ENCODE data around the gene GMPPB. TPM values are rescaled to one million over a fixed set of nuclear protein-coding genes. Genes with fewer than 3 reads are reported as not detected.

GMPPB gene
- total RNA-seq, 4 donors from 2014 or later, result 15.6 to 31.7 (median 27.3) TPM

DNA sequence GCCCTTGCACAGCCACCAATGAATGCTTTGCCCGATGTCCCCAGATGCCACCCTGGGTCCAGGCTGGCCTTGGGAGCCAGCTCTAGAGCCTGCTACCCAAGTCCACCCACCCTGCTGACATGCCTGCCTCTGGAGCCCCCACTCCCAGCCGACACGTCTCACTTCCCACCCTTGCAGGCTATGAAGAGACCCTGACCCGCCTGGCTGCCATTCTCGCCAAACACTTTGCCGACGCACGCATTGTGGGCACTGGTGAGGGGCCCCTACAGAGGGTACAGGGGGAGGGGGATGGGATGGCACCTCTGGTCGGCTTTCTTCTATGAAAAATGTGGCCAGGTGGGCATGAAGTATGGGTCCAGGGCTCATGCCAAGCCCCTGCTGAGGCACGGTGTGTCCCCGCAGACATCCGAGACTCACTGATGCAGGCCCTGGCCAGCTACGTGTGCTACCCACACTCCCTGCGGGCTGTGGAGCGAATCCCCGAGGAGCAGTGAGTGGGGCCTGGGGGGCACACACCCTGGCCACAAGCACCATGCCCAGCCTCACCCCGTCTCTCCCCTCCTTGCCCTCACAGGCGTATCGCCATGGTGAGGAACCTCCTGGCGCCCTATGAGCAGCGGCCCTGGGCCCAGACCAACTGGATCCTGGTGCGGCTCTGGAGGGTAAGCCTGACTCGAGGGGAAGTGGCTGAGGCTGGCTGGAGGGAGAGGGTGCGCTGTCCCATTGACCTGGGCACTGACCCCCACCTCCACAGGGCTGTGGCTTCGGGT, 10.2 kb downstream of the GMPPB start:
- DNase-seq (ENCODE audit: low spot score) (no peak), ATAC-seq (ENCODE audit: low FRiP score) (no peak)

DNA sequence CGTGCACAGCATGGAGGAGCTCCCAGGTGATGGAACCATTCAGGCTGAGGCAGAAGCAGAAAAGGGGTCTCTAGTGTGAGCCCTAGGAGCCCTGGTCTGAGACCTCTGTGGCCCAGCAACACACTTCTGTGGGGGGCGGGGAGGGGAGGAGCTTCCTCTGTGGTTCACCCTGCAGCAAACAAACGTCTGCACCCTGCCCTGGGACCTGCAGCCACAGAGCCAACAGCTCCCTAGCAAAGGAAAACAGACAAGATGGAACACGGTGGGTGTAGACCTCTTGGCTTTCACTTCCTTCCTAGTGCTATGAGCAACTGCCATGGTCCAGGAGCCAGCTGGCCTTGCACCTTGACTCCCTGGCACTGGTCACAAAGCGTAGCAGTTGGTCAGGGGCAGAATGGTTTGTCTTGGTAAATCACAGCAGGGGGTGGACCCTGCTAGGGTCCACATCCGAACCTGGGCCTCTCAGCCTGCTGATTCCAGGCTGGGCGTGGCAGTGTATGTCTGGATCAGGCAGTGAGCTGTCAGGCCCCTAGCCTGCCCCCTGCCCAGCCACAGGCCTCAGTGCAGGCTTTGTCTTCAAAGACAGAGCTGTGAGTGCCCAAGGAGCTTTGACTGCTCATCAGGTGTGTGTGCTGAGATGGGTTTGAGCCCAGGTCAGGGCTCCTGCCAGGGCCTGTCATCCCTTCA, 11.0 kb downstream of the GMPPB start:
- TF ChIP-seq, protein P1, sequence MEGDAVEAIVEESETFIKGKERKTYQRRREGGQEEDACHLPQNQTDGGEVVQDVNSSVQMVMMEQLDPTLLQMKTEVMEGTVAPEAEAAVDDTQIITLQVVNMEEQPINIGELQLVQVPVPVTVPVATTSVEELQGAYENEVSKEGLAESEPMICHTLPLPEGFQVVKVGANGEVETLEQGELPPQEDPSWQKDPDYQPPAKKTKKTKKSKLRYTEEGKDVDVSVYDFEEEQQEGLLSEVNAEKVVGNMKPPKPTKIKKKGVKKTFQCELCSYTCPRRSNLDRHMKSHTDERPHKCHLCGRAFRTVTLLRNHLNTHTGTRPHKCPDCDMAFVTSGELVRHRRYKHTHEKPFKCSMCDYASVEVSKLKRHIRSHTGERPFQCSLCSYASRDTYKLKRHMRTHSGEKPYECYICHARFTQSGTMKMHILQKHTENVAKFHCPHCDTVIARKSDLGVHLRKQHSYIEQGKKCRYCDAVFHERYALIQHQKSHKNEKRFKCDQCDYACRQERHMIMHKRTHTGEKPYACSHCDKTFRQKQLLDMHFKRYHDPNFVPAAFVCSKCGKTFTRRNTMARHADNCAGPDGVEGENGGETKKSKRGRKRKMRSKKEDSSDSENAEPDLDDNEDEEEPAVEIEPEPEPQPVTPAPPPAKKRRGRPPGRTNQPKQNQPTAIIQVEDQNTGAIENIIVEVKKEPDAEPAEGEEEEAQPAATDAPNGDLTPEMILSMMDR (IDR thresholded peaks at IDR 0.05), result no peak
- DNase-seq (ENCODE audit: low spot score) (no peak), ATAC-seq (ENCODE audit: low FRiP score) (no peak)

More for the DNA sequence above, 10.2 kb downstream of the GMPPB start:
- TF ChIP-seq, protein P1 (IDR thresholded peaks at IDR 0.05), result no peak

DNA sequence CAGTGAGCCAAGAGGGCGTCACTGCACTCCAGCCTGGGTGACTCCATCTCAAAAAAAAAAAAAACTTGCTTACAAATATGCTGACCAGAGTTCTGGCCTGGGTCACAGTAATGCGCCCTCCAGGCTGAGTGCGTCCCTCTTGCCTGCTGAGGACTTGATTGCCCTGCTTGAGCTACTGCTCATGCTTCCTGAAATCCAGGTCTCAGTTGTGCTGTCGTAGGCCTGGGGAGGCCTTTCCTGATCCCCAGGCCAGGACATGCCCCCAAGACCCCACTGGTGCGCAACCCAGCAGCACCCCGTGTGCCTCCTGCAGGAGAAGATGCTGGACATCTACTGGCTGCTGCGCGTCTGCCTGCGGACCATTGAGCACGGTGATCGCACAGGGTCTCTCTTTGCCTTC, 11.6 kb downstream of the GMPPB start:
- DNase-seq (ENCODE audit: low spot score), result no peak
- ATAC-seq (ENCODE audit: low FRiP score), result no peak

DNA sequence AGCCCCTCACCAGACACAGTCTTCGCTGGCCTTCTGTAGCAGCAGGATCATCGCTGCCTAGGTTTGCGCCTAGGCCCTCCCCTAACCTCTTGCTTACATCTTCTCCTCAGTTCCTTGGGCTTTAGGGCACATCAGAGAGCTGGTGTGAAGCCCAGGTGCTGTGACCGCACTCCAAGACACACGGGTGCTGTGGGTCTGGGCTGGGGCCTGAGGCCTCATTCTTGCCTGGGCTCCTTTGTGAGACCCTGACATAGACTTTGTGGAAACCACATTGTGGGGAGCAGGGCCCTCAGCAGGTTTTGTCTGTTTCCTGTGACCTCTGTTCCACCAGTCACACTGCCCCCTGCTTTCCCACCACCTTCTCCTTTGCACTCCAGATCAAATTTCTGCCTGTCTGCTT, 12.3 kb downstream of the GMPPB start:
- DNase-seq (ENCODE audit: low spot score), result no peak
- TF ChIP-seq, protein P1 (IDR thresholded peaks at IDR 0.05), result no peak
- no peak for ATAC-seq (ENCODE audit: low FRiP score)

More for the DNA sequence above, 11.6 kb downstream of the GMPPB start:
- TF ChIP-seq, protein P1 (IDR thresholded peaks at IDR 0.05), result no peak

DNA sequence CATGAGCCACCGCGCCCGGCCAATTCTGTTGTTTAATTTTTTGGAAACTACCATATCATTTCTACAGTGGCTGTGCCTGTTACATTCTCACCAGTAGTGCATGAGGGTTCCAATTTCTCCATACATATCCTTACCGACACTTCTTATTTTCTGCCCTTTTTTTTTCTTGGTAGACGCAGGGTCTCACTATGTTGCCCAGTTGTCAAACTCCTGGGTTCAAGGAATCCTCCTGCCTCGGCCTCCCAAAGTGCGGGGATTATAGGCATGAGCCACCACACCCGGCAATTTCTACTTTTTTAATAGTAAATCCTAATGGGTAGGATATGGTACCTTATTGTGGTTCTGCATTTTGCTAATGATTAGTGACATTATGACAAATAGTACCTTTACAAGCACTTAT, 13.9 kb downstream of the GMPPB start:
- DNase-seq (ENCODE audit: low spot score) (no peak), ATAC-seq (ENCODE audit: low FRiP score) (no peak)
- TF ChIP-seq, protein P1 (IDR thresholded peaks at IDR 0.05), result no peak

DNA sequence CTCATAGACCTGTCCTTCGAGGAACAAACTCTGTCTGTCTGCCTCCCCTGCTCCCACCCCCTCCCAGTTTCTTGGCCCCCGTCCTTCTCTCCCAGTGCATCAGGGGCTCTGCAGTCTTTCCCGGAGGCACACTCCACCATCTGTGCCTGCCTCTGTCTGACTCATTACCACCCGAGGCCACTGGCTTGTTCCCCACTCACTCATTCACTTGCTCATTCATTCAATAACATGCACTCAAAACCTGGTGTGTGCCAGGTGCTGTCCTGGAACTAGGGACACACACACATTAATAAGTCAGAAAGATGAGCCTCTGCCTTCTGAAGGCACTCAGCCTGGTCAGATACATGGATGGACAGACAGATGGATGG, 16.7 kb downstream of the GMPPB start:
- TF ChIP-seq, protein P1 (IDR thresholded peaks at IDR 0.05), result no peak
- no peak for ATAC-seq (ENCODE audit: low FRiP score)
- no peak for DNase-seq (ENCODE audit: low spot score)
